Natural killer cell (primary cell): ENCODE results near the gene NFYC. TPM values are rescaled to one million over a fixed set of nuclear protein-coding genes. Genes with fewer than 3 reads are reported as not detected.
A peak's percentile ranks its signal among the peaks of the same experiment; 100 is the strongest.

Experiments
- ATAC-seq, 3 donors: fragments of 150-1000 bp in 2 of 3; fragments of 200-7000 bp in 1 of 3; cut with Tn5 transposase; 1 replicate in 1 of 3; 2 replicates in 2 of 3; pipeline ENCODE4 v1.10.0; 2021; ENCODE audit warnings: mild to moderate bottlenecking in 2 of 3, moderate library complexity in 2 of 3
- DNase-seq, 2 donors: peaks; one replicate each; pipeline versions ENCODE4 v3.0.0 to v3.0.0-alpha.2; 2013 to 2021; ENCODE audit warnings: mixed read lengths in 1 of 2
- H3K27ac ChIP-seq: one replicate; pipeline ENCODE4 v1.5.1; 2013; ENCODE audit warnings: mild to moderate bottlenecking, low read length
- H3K27me3 ChIP-seq: one replicate; pipeline ENCODE4 v1.6.1; 2013; ENCODE audit warnings: low read length; ENCODE audit not compliant: control insufficient read depth, insufficient read depth
- H3K36me3 ChIP-seq: one replicate; pipeline ENCODE4 v1.6.1; 2013; ENCODE audit warnings: low read length; ENCODE audit not compliant: control insufficient read depth, insufficient read depth
- H3K4me1 ChIP-seq: one replicate; pipeline ENCODE4 v1.6.1; 2013; ENCODE audit warnings: low read length; ENCODE audit not compliant: control insufficient read depth, insufficient read depth
- H3K4me3 ChIP-seq: one replicate; pipeline ENCODE4 v1.5.1; 2013; ENCODE audit warnings: low read length
- H3K9me3 ChIP-seq: one replicate; pipeline ENCODE4 v1.6.1; 2013; ENCODE audit warnings: low read length; ENCODE audit not compliant: control insufficient read depth, insufficient read depth
- H3K27ac Mint-ChIP-seq, 2 donors: one replicate each; pipeline ENCODE4 v1.8.0; 2022; ENCODE audit warnings: mild to moderate bottlenecking in 2 of 2, mixed read lengths in 2 of 2, moderate library complexity in 1 of 2
- H3K27me3 Mint-ChIP-seq, 2 donors: one replicate each; pipeline ENCODE4 v1.8.0; 2022; ENCODE audit warnings: low read depth in 2 of 2, mixed read lengths in 2 of 2
- H3K36me3 Mint-ChIP-seq: one replicate; pipeline ENCODE4 v1.8.0; 2022; ENCODE audit warnings: mixed read lengths
- H3K4me1 Mint-ChIP-seq, 2 donors: one replicate each; pipeline ENCODE4 v1.8.0; 2022; ENCODE audit warnings: mixed read lengths in 2 of 2
- H3K4me3 Mint-ChIP-seq: one replicate; pipeline ENCODE4 v1.8.0; 2022; ENCODE audit warnings: mild to moderate bottlenecking, moderate library complexity, mixed read lengths
- H3K9me3 Mint-ChIP-seq, 2 donors: one replicate each; pipeline ENCODE4 v1.8.0; 2022; ENCODE audit warnings: mixed read lengths in 2 of 2
- WGBS: methylation state at CpG from one replicate; pipeline ENCODE4 v1.1.7; 2013; ENCODE audit warnings: missing lambda C conversion rate; ENCODE audit not compliant: insufficient coverage; 5-methylcytosine and 5-hydroxymethylcytosine counted together
- intact Hi-C: fragments of 100-400 bp; cut with micrococcal nuclease; formaldehyde crosslinking; loops from one replicate; pipeline ENCODE4 v1.14.2; 2022
- total RNA-seq, 4 donors: library from RNA; stranded (reverse); fragments of 120-200 nt in 1 of 4; gene quantifications; one replicate each; pipeline versions ENCODE4 v1.2.3 to v1.2.4, GENCODE V29; 2013 to 2022
- TF ChIP-seq, protein P1 (sequence below): fragments of 200-600 bp; IDR thresholded peaks from one replicate; pipeline ENCODE4 v1.8.0; 2022; ENCODE audit warnings: antibody characterized with exemption

NFYC gene
- total RNA-seq, 3 donors from 2014 or later (not counting 1 experiment from before 2014, with no cell fraction given): 38.7 to 60.4 (median 48.5) TPM

DNA sequence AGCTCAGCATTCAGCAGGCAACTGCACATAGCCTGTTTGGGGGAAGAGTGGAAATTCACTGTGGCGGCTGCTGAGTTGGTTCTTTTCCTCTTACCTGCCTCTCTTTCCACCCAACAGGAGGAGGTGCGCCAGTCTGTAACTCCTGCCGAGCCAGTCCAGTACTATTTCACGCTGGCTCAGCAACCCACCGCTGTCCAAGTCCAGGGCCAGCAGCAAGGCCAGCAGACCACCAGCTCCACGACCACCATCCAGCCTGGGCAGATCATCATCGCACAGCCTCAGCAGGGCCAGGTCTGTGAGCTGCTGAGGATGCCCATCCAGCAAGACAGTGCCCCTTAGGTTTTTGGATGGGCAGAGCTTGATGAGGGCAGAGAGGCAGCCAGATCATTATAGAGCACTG, 66.5 kb downstream of the NFYC start:
- Histone ChIP-seq H3K27ac (no peak overlapping the region), H3K9me3 (no peaks in the 10 kb centered on the region), H3K27me3 (no peaks in the 10 kb centered on the region), H3K4me3 (no peak overlapping the region), H3K4me1 (no peaks in the 10 kb centered on the region), H3K36me3 (peaks cover 90% of the 10 kb centered on the region)
- Mint-ChIP-seq H3K36me3 (peaks cover 16% of the 10 kb centered on the region), H3K4me1 (no peaks in the 10 kb centered on the region), H3K9me3 (no peaks in the 10 kb centered on the region), H3K4me3 (no peak overlapping the region), H3K27ac (peak overlapping the region in 1 of 2 donors; percentile 40), H3K27me3 (no peaks in the 10 kb centered on the region)
- intact Hi-C loops: no loop called here
- 97% methylated on average over 7 of the region's 7 CpGs for WGBS
- no peak for DNase-seq
- no peak for ATAC-seq
- TF ChIP-seq, protein P1, sequence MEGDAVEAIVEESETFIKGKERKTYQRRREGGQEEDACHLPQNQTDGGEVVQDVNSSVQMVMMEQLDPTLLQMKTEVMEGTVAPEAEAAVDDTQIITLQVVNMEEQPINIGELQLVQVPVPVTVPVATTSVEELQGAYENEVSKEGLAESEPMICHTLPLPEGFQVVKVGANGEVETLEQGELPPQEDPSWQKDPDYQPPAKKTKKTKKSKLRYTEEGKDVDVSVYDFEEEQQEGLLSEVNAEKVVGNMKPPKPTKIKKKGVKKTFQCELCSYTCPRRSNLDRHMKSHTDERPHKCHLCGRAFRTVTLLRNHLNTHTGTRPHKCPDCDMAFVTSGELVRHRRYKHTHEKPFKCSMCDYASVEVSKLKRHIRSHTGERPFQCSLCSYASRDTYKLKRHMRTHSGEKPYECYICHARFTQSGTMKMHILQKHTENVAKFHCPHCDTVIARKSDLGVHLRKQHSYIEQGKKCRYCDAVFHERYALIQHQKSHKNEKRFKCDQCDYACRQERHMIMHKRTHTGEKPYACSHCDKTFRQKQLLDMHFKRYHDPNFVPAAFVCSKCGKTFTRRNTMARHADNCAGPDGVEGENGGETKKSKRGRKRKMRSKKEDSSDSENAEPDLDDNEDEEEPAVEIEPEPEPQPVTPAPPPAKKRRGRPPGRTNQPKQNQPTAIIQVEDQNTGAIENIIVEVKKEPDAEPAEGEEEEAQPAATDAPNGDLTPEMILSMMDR: no peak

DNA sequence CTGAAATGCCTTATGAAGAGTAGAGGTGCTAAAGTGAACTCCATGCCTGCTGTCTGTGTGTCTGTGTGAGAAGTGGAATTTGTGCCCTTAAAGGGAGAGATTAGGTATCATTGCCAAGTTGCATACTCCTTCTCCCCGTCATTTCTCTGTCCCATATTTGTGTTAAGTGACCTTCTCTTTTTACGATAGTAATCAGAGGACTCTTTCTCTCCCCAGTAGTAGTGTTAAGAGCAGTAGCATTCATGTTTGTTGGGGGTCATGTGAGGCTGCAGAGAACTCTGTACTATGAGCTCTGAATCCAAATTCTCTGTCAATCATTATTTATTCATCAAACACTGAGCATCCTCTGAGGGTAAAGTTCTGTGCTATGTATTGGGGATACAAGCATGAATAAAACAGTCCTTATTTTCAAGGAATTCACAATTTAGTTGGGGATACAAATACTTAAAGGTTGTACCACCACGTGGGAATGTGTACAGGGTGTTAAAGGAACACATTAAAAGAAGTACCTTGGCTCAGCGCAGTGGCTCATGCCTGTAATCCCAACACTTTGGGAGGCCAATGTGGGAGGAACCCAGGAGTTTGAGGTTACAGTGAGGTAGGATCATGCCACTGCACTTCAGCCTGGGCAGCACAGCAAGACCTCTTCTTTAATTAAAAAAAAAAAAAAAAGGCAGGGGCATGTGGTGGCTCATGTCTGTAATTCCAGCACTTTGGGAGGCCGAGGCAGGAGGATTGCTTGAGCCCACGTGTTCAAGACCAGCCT, 67.3 kb downstream of the NFYC start:
- Histone ChIP-seq H3K9me3 (no peaks in the 10 kb centered on the region), H3K36me3 (peaks cover 85% of the 10 kb centered on the region), H3K27me3 (no peaks in the 10 kb centered on the region), H3K4me1 (peaks cover 3% of the 10 kb centered on the region), H3K4me3 (no peak overlapping the region), H3K27ac (no peak overlapping the region)
- H3K36me3 Mint-ChIP-seq: peaks cover 16% of the 10 kb centered on the region
- no peaks in the 10 kb centered on the region for H3K27me3 Mint-ChIP-seq
- peak overlapping the region in 1 of 2 donors; percentile 40 for H3K27ac Mint-ChIP-seq
- DNase-seq: no peak
- H3K4me1 Mint-ChIP-seq: peaks cover 5 to 6% of the 10 kb centered on the region in 2 donors
- ATAC-seq: no peak
- intact Hi-C loops: no loop called here
- H3K4me3 Mint-ChIP-seq: no peak overlapping the region
- H3K9me3 Mint-ChIP-seq: no peaks in the 10 kb centered on the region
- TF ChIP-seq, protein P1: no peak
- whole genome bisulfite sequencing: 100% methylated on average over 4 of the region's 6 CpGs

DNA sequence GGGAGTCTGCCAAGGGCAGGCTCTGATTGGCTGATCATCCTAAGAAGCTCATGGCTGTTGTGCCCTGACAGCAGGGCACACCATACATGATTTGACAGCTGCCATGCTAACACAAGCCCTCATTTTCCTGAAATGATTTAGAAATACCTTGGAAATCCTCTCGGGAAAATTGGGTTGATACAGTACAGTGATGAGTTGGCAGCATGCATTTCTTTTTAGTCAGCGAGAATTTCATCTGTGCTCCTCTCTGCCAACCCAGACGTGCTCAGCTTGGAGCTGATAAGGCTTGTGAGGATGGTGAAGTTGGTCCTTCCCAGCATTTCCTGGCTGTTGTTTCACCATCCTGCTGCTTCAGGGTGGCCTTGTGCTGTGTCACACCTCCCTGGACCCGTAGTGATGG, 69.5 kb downstream of the NFYC start:
- no peaks in the 10 kb centered on the region for H3K27me3 ChIP-seq
- peaks cover 3% of the 10 kb centered on the region for H3K4me1 ChIP-seq
- intact Hi-C loops: no loop called here
- TF ChIP-seq, protein P1: no peak
- no peaks in the 10 kb centered on the region for H3K27me3 Mint-ChIP-seq
- H3K4me1 Mint-ChIP-seq: peaks cover 12 to 13% of the 10 kb centered on the region in 2 donors
- H3K36me3 ChIP-seq: peaks cover 84% of the 10 kb centered on the region
- H3K27ac Mint-ChIP-seq: no peak overlapping the region
- WGBS: 85% methylated on average over 4 of the region's 4 CpGs
- DNase-seq: no peak
- H3K9me3 ChIP-seq: no peaks in the 10 kb centered on the region
- H3K9me3 Mint-ChIP-seq: no peaks in the 10 kb centered on the region
- ATAC-seq: no peak
- no peak overlapping the region for H3K4me3 ChIP-seq
- no peak overlapping the region for H3K27ac ChIP-seq
- no peak overlapping the region for H3K4me3 Mint-ChIP-seq
- H3K36me3 Mint-ChIP-seq: no peaks in the 10 kb centered on the region
